Activated CD8-positive, alpha-beta T cell treated with anti-CD3 and anti-CD28 coated beads, Interleukin-2, amount 10 ng/mL, durations not matched to agents 7 days and 5 days (primary cell): ENCODE results near the gene IL1RAPL1. TPM values are rescaled to one million over a fixed set of nuclear protein-coding genes. Genes with fewer than 3 reads are reported as not detected.
"Not testable (repeated sequence)": the region's sequence is repeated elsewhere in the genome, so short reads cannot be mapped to it uniquely, and the experiment has no call there.

Experiments used
- ATAC-seq: fragments of 150-1000 bp; cut with Tn5 transposase; one replicate; pipeline ENCODE4 v1.10.0; 2021; ENCODE audit warnings: moderate library complexity
- CTCF ChIA-PET: fragments of 350-600 bp; sonication (Branson Sonifier 250); formaldehyde crosslinking; loops from one replicate; lab custom pipeline; 2021; ENCODE audit warnings: antibody characterized with exemption; lab: Charles Lee
- POLR2A ChIA-PET: fragments of 350-600 bp; sonication (Branson Sonifier 250); formaldehyde crosslinking; loops from one replicate; lab custom pipeline; 2021; ENCODE audit warnings: antibody characterized with exemption; lab: Charles Lee
- DNase-seq: peaks from one replicate; pipeline ENCODE4 v3.0.0-alpha.2; 2020
- H3K27ac Mint-ChIP-seq: one replicate; pipeline ENCODE4 v1.8.0; 2021; ENCODE audit warnings: mild to moderate bottlenecking, mixed read lengths
- H3K27me3 Mint-ChIP-seq: one replicate; pipeline ENCODE4 v1.8.0; 2021; ENCODE audit warnings: low read depth, mixed read lengths
- H3K36me3 Mint-ChIP-seq: one replicate; pipeline ENCODE4 v1.8.0; 2021; ENCODE audit warnings: low read depth, mixed read lengths
- H3K4me1 Mint-ChIP-seq: one replicate; pipeline ENCODE4 v1.8.0; 2021; ENCODE audit warnings: low read depth, mixed read lengths
- H3K4me3 Mint-ChIP-seq: one replicate; pipeline ENCODE4 v1.8.0; 2021; ENCODE audit warnings: mild to moderate bottlenecking, mixed read lengths
- H3K9me3 Mint-ChIP-seq: one replicate; pipeline ENCODE4 v1.8.0; 2022; ENCODE audit warnings: mixed read lengths; ENCODE audit not compliant: insufficient read depth
- total RNA-seq, 2 experiments: library from RNA; stranded (reverse); gene quantifications; one replicate each; pipeline ENCODE4 v1.2.3, GENCODE V29; 2021

The IL1RAPL1 gene
- total RNA-seq, 2 experiments from 2014 or later: not detected

DNA sequence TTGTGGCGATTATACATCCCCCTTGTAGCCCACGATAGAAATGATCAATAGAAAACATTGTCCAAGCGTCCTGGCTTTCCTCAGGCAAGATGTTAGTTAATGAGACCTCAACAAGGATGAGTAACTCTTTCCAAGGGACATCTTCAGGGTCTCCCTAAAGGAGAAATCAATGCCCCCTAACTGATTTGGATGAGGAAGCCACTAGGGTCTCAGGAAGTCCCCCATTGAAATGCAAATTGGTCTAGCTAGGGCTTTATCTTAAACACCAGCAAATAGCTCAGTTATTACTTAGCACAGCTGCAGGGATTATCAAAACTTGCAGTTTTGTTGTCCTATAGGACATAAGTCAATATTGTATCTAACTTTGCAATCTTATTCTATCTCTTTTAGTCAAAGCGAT is 721.5 kb downstream of the IL1RAPL1 start:
- Mint-ChIP-seq H3K4me3 (no peak overlapping the region), H3K27ac (no peak overlapping the region), H3K4me1 (no peaks in the 10 kb centered on the region), H3K27me3 (no peaks in the 10 kb centered on the region), H3K9me3 (no peaks in the 10 kb centered on the region), H3K36me3 (no peaks in the 10 kb centered on the region)
- CTCF ChIA-PET: no interaction called here
- ATAC-seq (no peak), DNase-seq (no peak)
- POLR2A ChIA-PET: no interaction called here

DNA sequence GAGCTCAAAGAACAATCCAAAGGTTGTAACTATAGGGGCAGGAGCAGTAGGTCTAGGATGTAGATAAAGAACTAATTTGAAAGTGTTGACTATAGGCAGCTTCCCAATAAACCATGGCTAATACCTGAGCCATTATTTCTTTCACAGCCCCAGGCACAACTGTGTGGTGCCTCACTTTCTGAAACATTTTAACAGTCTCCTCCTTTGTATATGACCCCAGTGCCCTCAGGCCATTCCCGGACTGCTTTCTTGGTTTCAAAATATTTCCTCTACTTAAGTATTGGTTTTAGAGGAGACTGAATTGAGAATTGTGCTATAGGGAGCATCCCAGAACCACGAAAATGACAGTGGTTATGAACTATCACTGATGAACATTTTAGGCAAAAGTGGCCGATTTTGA is 728.7 kb downstream of the IL1RAPL1 start:
- H3K27ac Mint-ChIP-seq: no peak overlapping the region
- no peaks in the 10 kb centered on the region for H3K27me3 Mint-ChIP-seq
- POLR2A ChIA-PET: no interaction called here

DNA sequence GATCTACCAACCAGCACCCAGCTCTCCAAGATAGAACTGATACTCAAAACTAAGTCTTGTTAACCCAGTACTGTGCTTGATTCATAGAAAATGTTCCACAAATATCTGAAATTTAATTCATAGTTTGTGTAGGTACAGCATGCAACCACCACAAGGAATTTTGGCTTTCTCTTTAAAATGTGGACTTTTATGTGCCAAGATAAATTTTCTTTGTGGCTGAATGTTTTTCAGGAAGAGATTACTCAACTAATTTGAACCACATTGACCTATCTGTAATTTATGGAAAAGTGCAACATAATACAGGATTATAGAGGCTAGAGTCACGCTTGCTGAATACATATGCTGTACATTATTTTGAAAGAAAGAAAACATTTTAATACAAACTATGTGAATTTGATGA is 730.8 kb downstream of the IL1RAPL1 start:
- DNase-seq (no peak), ATAC-seq (no peak)
- no peak overlapping the region for H3K27ac Mint-ChIP-seq
- no peaks in the 10 kb centered on the region for H3K27me3 Mint-ChIP-seq
- ChIA-PET POLR2A (no interaction called here), CTCF (no interaction called here)
- no peaks in the 10 kb centered on the region for H3K36me3 Mint-ChIP-seq
- H3K9me3 Mint-ChIP-seq: no peaks in the 10 kb centered on the region
- H3K4me1 Mint-ChIP-seq: no peaks in the 10 kb centered on the region
- no peak overlapping the region for H3K4me3 Mint-ChIP-seq

More for the DNA sequence above, 728.7 kb downstream of the IL1RAPL1 start:
- CTCF ChIA-PET: no interaction called here
- DNase-seq: no peak
- no peaks in the 10 kb centered on the region for H3K36me3 Mint-ChIP-seq
- H3K9me3 Mint-ChIP-seq: no peaks in the 10 kb centered on the region
- H3K4me3 Mint-ChIP-seq: no peak overlapping the region
- no peak for ATAC-seq
- H3K4me1 Mint-ChIP-seq: no peaks in the 10 kb centered on the region

DNA sequence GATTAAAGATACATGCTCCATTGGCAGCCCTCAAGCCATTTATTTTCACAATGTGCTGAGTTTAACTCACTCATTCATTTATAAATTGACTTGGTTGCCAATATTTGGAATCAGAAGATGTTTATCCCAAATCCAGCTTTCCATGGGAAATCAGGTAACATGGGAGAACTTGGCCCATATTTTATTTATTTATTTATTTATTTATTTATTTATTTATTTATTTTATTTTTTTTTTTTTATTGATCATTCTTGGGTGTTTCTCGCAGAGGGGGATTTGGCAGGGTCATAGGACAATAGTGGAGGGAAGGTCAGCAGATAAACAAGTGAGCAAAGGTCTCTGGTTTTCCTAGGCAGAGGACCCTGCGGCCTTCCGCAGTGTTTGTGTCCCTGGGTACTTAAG is 745.2 kb downstream of the IL1RAPL1 start:
- H3K4me3 Mint-ChIP-seq, DNase-seq, CTCF ChIA-PET, H3K36me3 Mint-ChIP-seq, ATAC-seq, H3K4me1 Mint-ChIP-seq, H3K27me3 Mint-ChIP-seq, H3K9me3 Mint-ChIP-seq, H3K27ac Mint-ChIP-seq, POLR2A ChIA-PET: not testable (repeated sequence)

DNA sequence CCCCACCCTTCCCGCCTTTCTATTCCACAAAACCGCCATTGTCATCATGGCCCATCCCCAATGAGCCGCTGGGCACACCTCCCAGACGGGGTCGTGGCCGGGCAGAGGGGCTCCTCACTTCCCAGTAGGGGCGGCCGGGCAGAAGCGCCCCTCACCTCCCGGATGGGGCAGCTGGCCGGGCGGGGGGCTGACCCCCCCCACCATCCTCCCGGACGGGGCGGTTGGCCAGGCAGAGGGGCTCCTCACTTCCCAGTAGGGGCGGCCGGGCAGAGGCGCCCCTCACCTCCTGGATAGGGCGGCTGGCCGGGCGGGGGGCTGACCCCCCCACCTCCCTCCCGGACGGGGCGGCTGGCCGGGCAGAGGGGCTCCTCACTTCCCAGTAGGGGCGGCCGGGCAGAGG is 745.8 kb downstream of the IL1RAPL1 start:
- CTCF ChIA-PET, H3K9me3 Mint-ChIP-seq, DNase-seq, ATAC-seq, POLR2A ChIA-PET, H3K27ac Mint-ChIP-seq, H3K4me1 Mint-ChIP-seq, H3K27me3 Mint-ChIP-seq, H3K4me3 Mint-ChIP-seq, H3K36me3 Mint-ChIP-seq: not testable (repeated sequence)

DNA sequence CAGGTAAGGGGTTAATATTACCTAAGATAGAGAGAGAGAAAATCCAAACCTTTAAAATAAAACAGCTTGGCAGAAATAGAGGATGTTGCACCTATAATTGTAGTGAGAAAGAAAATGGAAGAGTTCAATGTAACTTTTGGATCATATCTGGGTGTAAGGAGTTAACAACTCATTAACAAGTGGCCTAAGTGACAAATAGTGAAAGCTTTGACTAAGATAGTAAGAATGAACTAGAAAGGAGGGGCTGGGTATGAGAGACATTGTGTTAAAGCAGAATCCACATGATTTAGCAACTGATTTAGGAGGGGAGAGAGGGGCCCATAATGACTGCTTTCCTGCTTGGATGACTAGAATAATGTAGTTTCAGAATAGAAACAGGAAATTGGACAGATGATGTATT is 761.0 kb downstream of the IL1RAPL1 start:
- DNase-seq (no peak), ATAC-seq (no peak)
- CTCF ChIA-PET: no interaction called here
- Mint-ChIP-seq H3K36me3 (no peaks in the 10 kb centered on the region), H3K27me3 (no peaks in the 10 kb centered on the region), H3K4me1 (no peaks in the 10 kb centered on the region), H3K27ac (no peak overlapping the region), H3K4me3 (no peak overlapping the region), H3K9me3 (peaks cover 5% of the 10 kb centered on the region)
- POLR2A ChIA-PET: no interaction called here

DNA sequence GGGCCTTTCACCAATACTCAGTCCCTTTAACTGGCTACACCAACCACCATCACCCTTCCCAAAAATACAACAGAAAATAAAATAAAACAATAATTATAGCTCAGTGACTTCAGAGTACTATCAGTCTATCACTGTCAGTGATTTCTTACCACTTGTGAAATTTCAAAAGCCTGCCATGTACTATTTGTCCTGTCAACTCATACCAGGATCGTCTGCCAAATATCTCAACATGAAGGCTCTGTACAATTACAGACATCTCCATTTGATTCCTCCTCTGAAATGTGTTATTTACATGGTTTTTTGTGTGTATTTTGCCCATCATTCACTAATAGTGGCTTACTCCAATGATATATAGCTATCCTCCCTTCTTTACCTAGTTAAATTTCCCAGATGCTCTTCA is 772.0 kb downstream of the IL1RAPL1 start:
- no peak for ATAC-seq
- H3K27ac Mint-ChIP-seq: no peak overlapping the region
- ChIA-PET CTCF (no interaction called here), POLR2A (no interaction called here)
- no peaks in the 10 kb centered on the region for H3K36me3 Mint-ChIP-seq
- H3K4me1 Mint-ChIP-seq: no peaks in the 10 kb centered on the region
- H3K27me3 Mint-ChIP-seq: no peaks in the 10 kb centered on the region
- H3K9me3 Mint-ChIP-seq: no peaks in the 10 kb centered on the region
- no peak overlapping the region for H3K4me3 Mint-ChIP-seq
- no peak for DNase-seq

DNA sequence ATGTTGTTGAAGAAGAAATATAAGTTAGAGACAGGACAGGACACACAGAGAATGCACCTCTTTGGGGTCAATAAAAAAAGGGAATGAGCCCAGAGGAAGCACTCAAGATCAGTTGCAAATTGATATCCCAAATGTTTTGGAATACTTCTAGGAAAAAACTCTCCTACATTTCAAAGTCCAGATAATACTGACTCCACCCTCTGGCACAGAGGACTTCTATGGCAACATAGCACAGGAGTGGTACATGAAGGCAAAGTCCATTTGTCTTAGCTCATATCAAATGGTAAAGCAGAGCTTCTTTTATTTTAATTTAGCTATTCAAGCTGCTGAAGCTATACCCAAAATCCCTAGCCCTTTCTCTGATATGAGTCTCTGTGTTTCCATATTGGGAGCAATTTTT is 787.5 kb downstream of the IL1RAPL1 start:
- POLR2A ChIA-PET, DNase-seq, H3K4me1 Mint-ChIP-seq, H3K9me3 Mint-ChIP-seq, CTCF ChIA-PET, ATAC-seq, H3K27me3 Mint-ChIP-seq, H3K36me3 Mint-ChIP-seq, H3K4me3 Mint-ChIP-seq, H3K27ac Mint-ChIP-seq: not testable (repeated sequence)

DNA sequence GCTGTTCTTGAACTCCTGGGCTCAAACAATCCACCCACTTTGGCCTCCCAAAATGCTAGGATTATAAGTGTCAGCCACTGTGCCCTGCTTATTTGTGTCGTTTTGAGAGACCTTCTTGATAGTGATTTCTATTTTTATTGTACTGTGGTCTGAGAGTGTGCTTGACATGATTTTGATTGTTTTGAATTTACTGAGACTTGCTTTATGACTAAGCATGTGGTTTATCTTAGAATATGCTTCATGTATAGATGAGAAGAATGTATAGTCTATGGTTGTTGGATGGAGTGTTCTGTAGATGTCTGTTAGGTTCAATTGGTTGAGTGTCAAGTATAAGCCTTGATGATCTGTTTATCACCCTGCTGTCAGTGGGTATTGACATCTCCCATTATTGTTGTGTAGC is 789.3 kb downstream of the IL1RAPL1 start:
- H3K4me1 Mint-ChIP-seq: no peaks in the 10 kb centered on the region

DNA sequence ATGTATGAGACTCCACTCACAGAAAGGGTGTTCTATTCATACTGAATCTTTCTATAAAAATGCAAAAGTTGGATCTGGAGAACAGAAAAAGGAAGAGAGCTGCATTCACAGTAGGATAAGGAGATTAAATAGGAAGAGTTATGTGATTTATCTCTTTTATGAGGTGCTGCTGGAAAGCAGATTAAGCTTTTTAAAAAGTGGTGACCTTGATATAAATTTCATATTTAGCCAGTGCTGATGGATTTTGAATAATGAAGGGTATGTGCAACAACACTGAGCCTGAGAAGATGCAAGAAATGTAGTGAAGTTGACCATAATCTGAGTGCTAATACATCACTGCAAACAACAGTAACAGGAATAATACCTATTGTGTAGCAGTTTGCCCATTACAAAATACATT is 795.6 kb downstream of the IL1RAPL1 start:
- no peaks in the 10 kb centered on the region for H3K4me1 Mint-ChIP-seq
- DNase-seq (no peak), ATAC-seq (no peak)
- no peak overlapping the region for H3K27ac Mint-ChIP-seq
- no peaks in the 10 kb centered on the region for H3K27me3 Mint-ChIP-seq
- H3K4me3 Mint-ChIP-seq: no peak overlapping the region
- H3K36me3 Mint-ChIP-seq: no peaks in the 10 kb centered on the region
- H3K9me3 Mint-ChIP-seq: no peaks in the 10 kb centered on the region
- ChIA-PET CTCF (no interaction called here), POLR2A (no interaction called here)

More for the DNA sequence above, 789.3 kb downstream of the IL1RAPL1 start:
- Mint-ChIP-seq H3K9me3 (no peaks in the 10 kb centered on the region), H3K27me3 (no peaks in the 10 kb centered on the region), H3K36me3 (no peaks in the 10 kb centered on the region), H3K4me3 (no peak overlapping the region), H3K27ac (no peak overlapping the region)
- ATAC-seq (no peak), DNase-seq (no peak)
- ChIA-PET CTCF (no interaction called here), POLR2A (no interaction called here)

DNA sequence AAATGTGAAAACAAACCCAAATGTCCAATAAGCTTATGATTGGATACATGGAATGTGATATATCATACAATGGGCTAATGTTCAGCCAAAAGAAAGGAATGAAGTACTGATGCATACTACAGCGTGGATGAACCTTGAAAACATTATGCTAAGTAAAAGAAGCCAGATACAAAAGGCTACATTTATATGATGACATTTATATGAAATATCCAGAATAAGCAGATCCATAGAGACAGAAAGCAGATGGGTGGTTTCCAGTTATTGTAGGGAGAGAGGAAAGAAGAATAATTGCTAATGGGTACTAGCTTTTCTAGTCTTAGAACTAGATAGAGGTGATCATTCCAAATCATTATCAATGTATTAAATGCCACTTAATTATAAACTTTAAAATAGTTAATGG is 801.3 kb downstream of the IL1RAPL1 start:
- H3K27ac Mint-ChIP-seq: no peak overlapping the region
- H3K4me3 Mint-ChIP-seq: no peak overlapping the region
- no peak for DNase-seq
- H3K9me3 Mint-ChIP-seq: peaks cover 3% of the 10 kb centered on the region
- H3K27me3 Mint-ChIP-seq: no peaks in the 10 kb centered on the region
- ChIA-PET CTCF (no interaction called here), POLR2A (no interaction called here)
- H3K4me1 Mint-ChIP-seq: no peaks in the 10 kb centered on the region
- no peaks in the 10 kb centered on the region for H3K36me3 Mint-ChIP-seq
- ATAC-seq: no peak

DNA sequence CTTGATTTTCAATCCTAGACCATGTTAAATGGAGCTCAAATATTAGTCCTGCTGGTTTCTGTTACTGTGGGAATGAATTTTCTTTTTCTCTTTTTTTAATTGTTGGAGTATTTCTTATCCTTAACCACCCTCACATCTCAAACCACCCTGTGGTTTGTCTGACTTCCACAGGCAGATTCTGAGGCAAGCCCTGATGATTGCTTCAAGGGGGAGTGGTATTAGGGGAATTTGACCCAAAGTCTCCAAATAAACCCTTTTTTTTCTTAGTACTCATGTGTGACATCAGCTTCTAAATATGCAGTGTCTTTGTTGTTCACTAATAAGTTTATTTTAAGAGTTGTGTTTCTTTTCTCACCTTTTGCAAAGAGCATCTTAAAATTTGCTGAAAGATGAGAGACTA is 810.3 kb downstream of the IL1RAPL1 start:
- H3K27me3 Mint-ChIP-seq: no peaks in the 10 kb centered on the region
- no peak overlapping the region for H3K4me3 Mint-ChIP-seq
- ATAC-seq: no peak
- H3K9me3 Mint-ChIP-seq: no peaks in the 10 kb centered on the region
- no peak for DNase-seq
- ChIA-PET POLR2A (no interaction called here), CTCF (no interaction called here)
- H3K36me3 Mint-ChIP-seq: no peaks in the 10 kb centered on the region
- no peak overlapping the region for H3K27ac Mint-ChIP-seq
- no peaks in the 10 kb centered on the region for H3K4me1 Mint-ChIP-seq

DNA sequence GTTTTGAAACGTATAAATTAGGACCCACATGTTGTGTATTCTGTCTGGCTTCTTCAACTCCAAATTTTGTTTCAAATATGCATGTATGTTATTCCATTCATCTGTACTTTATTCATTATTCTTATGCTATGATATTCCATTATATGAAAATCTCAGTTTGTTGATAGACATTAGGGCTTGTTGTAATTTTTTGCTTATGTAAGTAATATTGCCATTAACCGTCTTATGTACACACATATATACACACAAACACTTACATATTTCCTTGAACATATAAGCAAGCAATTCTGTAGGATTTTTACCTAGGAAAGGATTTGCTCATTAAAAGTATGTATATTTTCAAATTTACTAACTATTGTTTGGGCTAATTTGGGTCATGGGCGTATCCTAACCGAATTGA is 820.1 kb downstream of the IL1RAPL1 start:
- no peaks in the 10 kb centered on the region for H3K27me3 Mint-ChIP-seq
- DNase-seq: no peak
- H3K36me3 Mint-ChIP-seq: no peaks in the 10 kb centered on the region
- no peak for ATAC-seq
- POLR2A ChIA-PET: no interaction called here
- no peaks in the 10 kb centered on the region for H3K4me1 Mint-ChIP-seq
- H3K4me3 Mint-ChIP-seq: no peak overlapping the region
- CTCF ChIA-PET: no interaction called here
- no peak overlapping the region for H3K27ac Mint-ChIP-seq
- no peaks in the 10 kb centered on the region for H3K9me3 Mint-ChIP-seq
